IPS-18a (cell line): Measurements from ENCODE around the gene SLC44A2.

Experiments
- H3K27ac ChIP-seq: one replicate; pipeline ENCODE4 v1.5.1; 2013; ENCODE audit warnings: low read length
- H3K27me3 ChIP-seq: one replicate; pipeline ENCODE4 v1.6.1; 2013; ENCODE audit warnings: mild to moderate bottlenecking, low read length; ENCODE audit not compliant: control insufficient read depth, insufficient read depth
- H3K36me3 ChIP-seq: one replicate; pipeline ENCODE4 v1.6.1; 2013; ENCODE audit warnings: low read depth, low read length; ENCODE audit not compliant: control insufficient read depth
- H3K4me1 ChIP-seq: one replicate; pipeline ENCODE4 v1.6.1; 2013; ENCODE audit warnings: low read depth, low read length; ENCODE audit not compliant: control insufficient read depth
- H3K4me3 ChIP-seq: one replicate; pipeline ENCODE4 v1.5.1; 2013; ENCODE audit warnings: low read length
- H3K9ac ChIP-seq: one replicate; pipeline ENCODE4 v1.6.1; 2013; ENCODE audit warnings: mild to moderate bottlenecking, low read length, moderate library complexity
- H3K9me3 ChIP-seq: one replicate; pipeline ENCODE4 v1.6.1; 2013; ENCODE audit warnings: low read depth, low read length; ENCODE audit not compliant: control insufficient read depth

SLC44A2 gene

DNA sequence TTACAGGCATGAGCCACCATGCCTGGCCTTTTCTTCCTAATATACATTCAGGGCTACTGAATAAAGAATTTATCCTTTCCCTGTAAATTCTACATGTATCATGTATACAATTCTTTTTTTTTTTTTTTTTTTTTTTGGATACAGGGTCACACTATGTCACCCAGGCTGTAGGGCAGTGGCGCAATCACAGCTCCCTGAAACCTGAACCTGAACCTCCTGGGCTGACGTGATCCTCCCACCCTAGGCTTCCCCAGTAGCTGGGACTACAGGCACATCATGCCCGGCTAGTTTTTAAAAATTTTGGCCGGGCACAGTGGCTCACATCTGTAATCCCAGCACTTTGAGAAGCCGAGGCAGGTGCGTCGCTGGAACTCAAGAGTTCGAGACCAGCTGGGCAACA is 6.5 kb upstream of the SLC44A2 start:
- H3K4me1 ChIP-seq: no peaks in the 10 kb centered on the region
- H3K27ac ChIP-seq: no peak overlapping the region

DNA sequence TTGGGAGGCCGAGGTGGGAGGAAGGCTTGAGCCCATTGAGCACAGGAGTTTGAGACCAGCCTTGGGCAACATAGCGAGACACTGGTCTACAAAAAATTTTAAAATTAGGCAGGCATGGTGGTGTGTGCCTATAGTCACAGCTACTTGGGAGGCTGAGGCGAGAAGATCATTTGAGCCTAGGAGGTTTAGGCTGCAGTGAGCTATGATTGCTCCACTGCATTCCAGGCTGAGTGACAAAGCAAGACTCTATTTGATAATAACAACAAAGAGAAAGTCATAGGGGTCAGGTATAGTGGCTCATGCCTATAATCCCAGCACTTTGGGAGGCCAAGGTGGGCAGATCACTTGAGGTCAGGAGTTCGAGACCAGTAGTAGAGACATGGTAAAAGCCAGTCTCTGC is 4.6 kb upstream of the SLC44A2 start:
- Histone ChIP-seq H3K9ac (no peak overlapping the region), H3K36me3 (no peaks in the 10 kb centered on the region)

More for the DNA sequence above, 6.5 kb upstream of the SLC44A2 start:
- Histone ChIP-seq H3K27me3 (no peaks in the 10 kb centered on the region), H3K9ac (no peak overlapping the region), H3K36me3 (no peaks in the 10 kb centered on the region), H3K9me3 (no peaks in the 10 kb centered on the region), H3K4me3 (no peak overlapping the region)

GRCh38 chr19:10621966-10622365 is 3.4 kb upstream of the SLC44A2 start:
- H3K4me3 ChIP-seq: no peak overlapping the region
- H3K9ac ChIP-seq: no peak overlapping the region
- H3K27me3 ChIP-seq: no peaks in the 10 kb centered on the region
- no peaks in the 10 kb centered on the region for H3K9me3 ChIP-seq
- H3K36me3 ChIP-seq: no peaks in the 10 kb centered on the region
- peaks cover 11% of the 10 kb centered on the region for H3K4me1 ChIP-seq
- no peak overlapping the region for H3K27ac ChIP-seq

More for the DNA sequence above, 4.6 kb upstream of the SLC44A2 start:
- H3K27ac ChIP-seq: no peak overlapping the region
- H3K27me3 ChIP-seq: no peaks in the 10 kb centered on the region
- no peaks in the 10 kb centered on the region for H3K9me3 ChIP-seq
- peaks cover 7% of the 10 kb centered on the region for H3K4me1 ChIP-seq
- H3K4me3 ChIP-seq: no peak overlapping the region

DNA sequence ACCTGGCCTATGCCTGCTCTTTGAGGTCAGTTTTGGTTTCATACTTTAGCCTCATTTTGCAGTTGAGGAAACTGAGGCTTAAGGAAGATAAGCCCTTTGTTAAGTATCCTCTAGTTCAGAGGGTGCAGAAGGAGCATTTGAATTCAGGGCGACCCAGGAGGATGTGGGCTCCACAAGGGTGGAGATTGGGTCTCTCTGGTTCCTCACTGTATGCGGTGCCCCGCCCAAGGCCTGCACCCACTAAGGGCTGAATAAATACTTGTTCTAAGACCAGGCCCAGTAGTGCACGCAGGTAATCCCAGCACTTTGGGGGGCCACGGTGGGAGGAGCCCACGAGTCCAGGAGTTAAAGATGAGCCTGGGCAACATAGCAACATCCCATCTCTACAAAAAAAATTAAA is 768 bp upstream of the SLC44A2 start:
- Histone ChIP-seq H3K27ac (peak overlapping the region; percentile 27), H3K4me1 (peaks cover 11% of the 10 kb centered on the region), H3K36me3 (peaks cover 14% of the 10 kb centered on the region), H3K4me3 (peak overlapping the region; percentile 78), H3K9ac (peak overlapping the region; percentile 51), H3K9me3 (no peaks in the 10 kb centered on the region), H3K27me3 (no peaks in the 10 kb centered on the region)

- Histone ChIP-seq H3K9ac (peak overlapping the region; percentile 80), H3K27me3 (no peaks in the 10 kb centered on the region), H3K27ac (no peak overlapping the region), H3K4me1 (peaks cover 11% of the 10 kb centered on the region), H3K36me3 (peaks cover 16% of the 10 kb centered on the region), H3K4me3 (peak overlapping the region; percentile 78), H3K9me3 (no peaks in the 10 kb centered on the region)
These were observed 397 bp downstream of the SLC44A2 start for GRCh38 chr19:10625762-10626138.

GRCh38 chr19:10631874-10632273 is 6.5 kb downstream of the SLC44A2 start:
- Histone ChIP-seq H3K4me3 (no peak overlapping the region), H3K9ac (no peak overlapping the region), H3K27ac (no peak overlapping the region), H3K4me1 (no peaks in the 10 kb centered on the region), H3K27me3 (no peaks in the 10 kb centered on the region), H3K9me3 (no peaks in the 10 kb centered on the region), H3K36me3 (peaks cover 63% of the 10 kb centered on the region)

DNA sequence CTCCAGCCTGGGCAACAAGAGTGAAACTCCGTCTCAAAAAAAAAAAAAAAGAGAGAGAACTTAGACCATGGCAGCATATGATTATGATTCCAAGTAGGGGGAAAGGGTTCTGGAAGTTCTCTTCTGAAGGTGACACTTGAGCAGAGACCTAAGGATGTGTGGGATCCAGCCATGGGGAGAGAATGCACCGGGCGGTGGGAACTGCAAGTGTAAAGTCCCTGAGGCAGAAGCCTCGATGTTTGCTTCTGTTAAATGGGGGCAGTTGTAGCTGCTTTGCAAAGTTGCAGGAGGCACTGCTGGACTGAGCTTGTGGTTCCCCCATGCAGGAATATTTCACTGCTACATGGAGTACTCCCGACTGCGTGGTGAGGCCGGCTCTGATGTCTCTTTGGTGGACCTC is 9.1 kb downstream of the SLC44A2 start:
- Histone ChIP-seq H3K4me1 (no peaks in the 10 kb centered on the region), H3K36me3 (peaks cover 68% of the 10 kb centered on the region), H3K27me3 (no peaks in the 10 kb centered on the region), H3K9ac (no peak overlapping the region), H3K27ac (no peak overlapping the region), H3K4me3 (no peak overlapping the region), H3K9me3 (no peaks in the 10 kb centered on the region)

DNA sequence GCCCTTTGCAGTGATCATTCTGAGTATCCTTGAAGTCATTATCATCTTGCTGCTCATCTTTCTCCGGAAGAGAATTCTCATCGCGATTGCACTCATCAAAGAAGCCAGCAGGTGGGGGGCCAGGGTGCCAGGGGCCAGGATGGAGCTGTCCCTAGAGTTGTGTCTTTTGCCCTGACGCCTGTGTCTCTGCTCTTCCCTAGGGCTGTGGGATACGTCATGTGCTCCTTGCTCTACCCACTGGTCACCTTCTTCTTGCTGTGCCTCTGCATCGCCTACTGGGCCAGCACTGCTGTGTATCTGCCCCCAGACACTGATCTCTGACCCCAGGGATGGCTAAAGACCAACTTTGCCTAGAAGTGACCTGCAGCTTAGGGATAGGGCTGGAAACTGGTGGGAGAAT is 9.6 kb downstream of the SLC44A2 start:
- no peak overlapping the region for H3K27ac ChIP-seq
- H3K4me1 ChIP-seq: no peaks in the 10 kb centered on the region
- no peak overlapping the region for H3K9ac ChIP-seq
- no peaks in the 10 kb centered on the region for H3K27me3 ChIP-seq
- peaks cover 68% of the 10 kb centered on the region for H3K36me3 ChIP-seq
- no peak overlapping the region for H3K4me3 ChIP-seq
- no peaks in the 10 kb centered on the region for H3K9me3 ChIP-seq

GRCh38 chr19:10636304-10636972 is 11.1 kb downstream of the SLC44A2 start:
- Histone ChIP-seq H3K9me3 (no peaks in the 10 kb centered on the region), H3K27me3 (no peaks in the 10 kb centered on the region), H3K4me1 (no peaks in the 10 kb centered on the region), H3K27ac (no peak overlapping the region), H3K9ac (no peak overlapping the region), H3K4me3 (no peak overlapping the region), H3K36me3 (peaks cover 64% of the 10 kb centered on the region)

GRCh38 chr19:10637894-10638293 is 12.5 kb downstream of the SLC44A2 start:
- Histone ChIP-seq H3K9ac (no peak overlapping the region), H3K27ac (no peak overlapping the region), H3K4me1 (no peaks in the 10 kb centered on the region), H3K4me3 (no peak overlapping the region), H3K9me3 (no peaks in the 10 kb centered on the region), H3K27me3 (no peaks in the 10 kb centered on the region), H3K36me3 (peaks cover 55% of the 10 kb centered on the region)

DNA sequence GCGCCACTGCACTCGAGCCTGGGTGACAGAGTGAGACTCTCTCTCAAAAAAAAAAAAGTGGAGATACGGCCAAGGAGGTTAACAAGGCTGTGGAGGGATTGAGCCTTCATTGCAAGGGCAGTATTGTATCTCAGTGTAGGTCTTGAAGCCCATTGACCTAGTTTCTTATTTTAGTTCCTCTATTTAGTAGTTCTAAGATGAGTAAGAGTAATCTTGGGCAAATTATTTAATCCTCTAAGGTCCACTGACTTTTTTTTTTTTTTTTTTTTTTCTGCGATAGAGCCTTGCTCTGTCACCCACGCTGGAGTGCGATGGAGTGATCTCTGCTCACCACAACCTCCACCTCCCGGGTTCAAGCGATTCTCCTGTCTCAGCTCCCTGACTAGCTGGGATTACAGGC is 14.5 kb downstream of the SLC44A2 start:
- Histone ChIP-seq H3K27ac (no peak overlapping the region), H3K9me3 (no peaks in the 10 kb centered on the region), H3K4me1 (peaks cover 10% of the 10 kb centered on the region), H3K4me3 (no peak overlapping the region), H3K9ac (no peak overlapping the region), H3K27me3 (no peaks in the 10 kb centered on the region), H3K36me3 (peaks cover 49% of the 10 kb centered on the region)

GRCh38 chr19:10640361-10640760 is 15.0 kb downstream of the SLC44A2 start:
- peaks cover 43% of the 10 kb centered on the region for H3K36me3 ChIP-seq
- no peak overlapping the region for H3K27ac ChIP-seq
- no peak overlapping the region for H3K9ac ChIP-seq
- no peak overlapping the region for H3K4me3 ChIP-seq
- no peaks in the 10 kb centered on the region for H3K9me3 ChIP-seq
- H3K4me1 ChIP-seq: peaks cover 10% of the 10 kb centered on the region
- H3K27me3 ChIP-seq: no peaks in the 10 kb centered on the region
